WERI-Rb-1 (cell line): ENCODE data around the gene HDDC2.

ENCODE experiments used
- DNase-seq: peaks from one replicate; pipeline ENCODE4 v3.0.0-alpha.2; 2020
- H3K27ac ChIP-seq: fragments of 250-450 bp; sonication (Bioruptor Pico); 2 replicates; pipeline ENCODE4 v1.5.1; 2020; ENCODE audit warnings: mild to moderate bottlenecking, moderate library complexity
- H3K27me3 ChIP-seq: fragments of 250-450 bp; sonication (Bioruptor Pico); 2 replicates; pipeline ENCODE4 v1.5.1; 2021; ENCODE audit warnings: mild to moderate bottlenecking, low read depth, moderate library complexity; ENCODE audit not compliant: insufficient read depth, severe bottlenecking
- H3K36me3 ChIP-seq: fragments of 250-450 bp; sonication (Bioruptor Pico); 2 replicates; pipeline ENCODE4 v1.5.1; 2020; ENCODE audit warnings: mild to moderate bottlenecking, moderate library complexity
- H3K4me3 ChIP-seq: 2 replicates; pipeline ENCODE4 v1.5.1; 2011; ENCODE audit warnings: low read depth, mild to moderate bottlenecking, control low read depth, low read length
- H3K9me3 ChIP-seq: fragments of 250-450 bp; sonication (Bioruptor Pico); 2 replicates; pipeline ENCODE4 v1.5.1; 2021; ENCODE audit warnings: mild to moderate bottlenecking, moderate library complexity; ENCODE audit not compliant: severe bottlenecking
- CTCF ChIP-seq: IDR thresholded peaks from 2 replicates; pipeline ENCODE4 v1.5.1; 2011; ENCODE audit warnings: low read depth, mild to moderate bottlenecking, control low read depth, inconsistent platforms, low read length

Gene HDDC2

GRCh38 chr6:125279961-125280360 lies 21.8 kb downstream of the HDDC2 start:
- no peak for TF ChIP-seq CTCF
- Histone ChIP-seq H3K9me3 (no peaks in the 10 kb centered on the region), H3K4me3 (no peak overlapping the region), H3K27ac (no peak overlapping the region), H3K27me3 (no peaks in the 10 kb centered on the region), H3K36me3 (no peaks in the 10 kb centered on the region; the same call in 1 of the 2 replicates)
- no peak for DNase-seq

GRCh38 chr6:125277838-125278237 lies 23.9 kb downstream of the HDDC2 start:
- Histone ChIP-seq H3K9me3 (no peaks in the 10 kb centered on the region), H3K27ac (no peak overlapping the region), H3K36me3 (no peaks in the 10 kb centered on the region; the same call in 1 of the 2 replicates), H3K4me3 (no peak overlapping the region), H3K27me3 (no peaks in the 10 kb centered on the region)
- TF ChIP-seq CTCF, result no peak
- DNase-seq, result no peak

- Histone ChIP-seq H3K27me3 (no peaks in the 10 kb centered on the region), H3K4me3 (no peak overlapping the region), H3K36me3 (no peaks in the 10 kb centered on the region; the same call in 1 of the 2 replicates), H3K27ac (no peak overlapping the region), H3K9me3 (no peaks in the 10 kb centered on the region)
- no peak for DNase-seq
- no peak for TF ChIP-seq CTCF
These were observed 26.0 kb downstream of the HDDC2 start for GRCh38 chr6:125275779-125276178.

- no peaks in the 10 kb centered on the region for H3K27me3 ChIP-seq
- no peaks in the 10 kb centered on the region for H3K9me3 ChIP-seq
- no peak overlapping the region for H3K27ac ChIP-seq
- no peak for DNase-seq
- no peak overlapping the region for H3K4me3 ChIP-seq
- H3K36me3 ChIP-seq, result no peaks in the 10 kb centered on the region
- TF ChIP-seq CTCF, result no peak
These were observed 26.8 kb downstream of the HDDC2 start for GRCh38 chr6:125274935-125275334.

- no peak for TF ChIP-seq CTCF
- H3K27ac ChIP-seq, result no peak overlapping the region
- no peaks in the 10 kb centered on the region for H3K9me3 ChIP-seq
- no peaks in the 10 kb centered on the region for H3K36me3 ChIP-seq
- H3K4me3 ChIP-seq, result no peak overlapping the region
- DNase-seq, result no peak
- H3K27me3 ChIP-seq, result no peaks in the 10 kb centered on the region
These were observed 27.8 kb downstream of the HDDC2 start for GRCh38 chr6:125273965-125274364.

- no peak for DNase-seq
- Histone ChIP-seq H3K9me3 (no peaks in the 10 kb centered on the region), H3K27me3 (no peaks in the 10 kb centered on the region), H3K4me3 (no peak overlapping the region), H3K36me3 (no peaks in the 10 kb centered on the region), H3K27ac (no peak overlapping the region)
- no peak for TF ChIP-seq CTCF
These were observed 28.5 kb downstream of the HDDC2 start for GRCh38 chr6:125273251-125273650.
